Tongue (tissue), 2 donors: ENCODE results near the gene ELK3. TPM values are rescaled to one million over a fixed set of nuclear protein-coding genes. Genes with fewer than 3 reads are reported as not detected.

ENCODE experiments used
- DNase-seq: peaks from one replicate; pipeline ENCODE4 v3.0.0-alpha.2; 2015
- total RNA-seq: library from RNA; depleted of rRNA; stranded (reverse); fragments of >200 nt; gene quantifications from one replicate; pipeline ENCODE4 v1.2.3, GENCODE V29; 2014

ELK3 gene
- total RNA-seq, 1 donor from 2014 or later, result 34.3 TPM

DNA sequence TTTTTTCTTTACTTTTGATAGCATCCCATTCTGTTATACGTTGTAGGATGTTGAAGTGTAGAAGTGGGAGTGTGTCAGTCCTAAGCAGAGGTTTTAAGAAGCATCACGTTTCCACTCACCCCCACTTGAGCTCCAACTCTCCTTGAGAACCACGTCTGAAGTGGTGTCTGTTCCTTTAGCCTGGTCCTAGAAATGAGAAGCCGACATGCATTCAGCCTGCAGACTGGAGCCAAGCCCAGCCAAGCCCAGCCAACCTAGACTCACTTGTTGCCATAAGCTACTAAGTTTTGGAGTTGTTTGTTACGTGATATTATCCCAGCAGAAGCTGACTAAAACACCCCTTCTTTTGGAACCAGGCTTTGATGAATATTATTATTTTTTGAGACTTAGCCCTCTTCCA lies 4.4 kb upstream of the ELK3 start:
- DNase-seq, result no peak

DNA sequence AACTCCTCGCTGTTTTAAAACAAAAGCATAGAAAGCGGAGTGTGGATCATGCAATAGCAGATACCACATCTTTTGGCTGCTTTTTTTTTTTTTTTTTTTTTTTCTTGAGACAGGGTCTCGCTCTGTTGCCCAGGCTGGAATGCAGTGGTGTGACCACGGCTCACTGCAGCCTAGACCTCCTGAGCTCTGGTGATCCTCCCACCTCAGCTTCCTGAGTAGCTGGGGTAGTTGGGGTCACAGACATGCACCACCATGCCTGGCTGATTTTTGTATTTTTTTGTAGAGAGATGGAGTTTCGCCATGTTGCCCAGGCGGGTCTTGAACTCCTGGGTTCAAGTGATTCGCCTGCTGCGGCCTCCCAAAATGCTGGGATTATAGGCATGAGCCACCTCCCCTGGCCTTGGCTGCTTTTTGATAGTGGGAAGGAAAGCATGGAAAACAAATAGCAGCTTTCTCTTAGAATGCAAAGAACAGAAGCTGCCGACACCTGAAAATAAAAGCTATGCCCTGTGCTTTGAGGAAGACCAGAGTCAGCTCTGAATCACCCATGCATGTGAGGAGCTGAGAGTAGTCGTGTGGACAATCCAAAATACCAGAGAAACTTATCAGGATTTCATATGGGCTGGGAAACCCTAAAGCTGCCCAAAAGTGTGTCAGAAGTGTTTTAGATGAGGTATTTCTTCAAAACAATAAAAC lies 3.6 kb upstream of the ELK3 start:
- DNase-seq, result no peak

DNA sequence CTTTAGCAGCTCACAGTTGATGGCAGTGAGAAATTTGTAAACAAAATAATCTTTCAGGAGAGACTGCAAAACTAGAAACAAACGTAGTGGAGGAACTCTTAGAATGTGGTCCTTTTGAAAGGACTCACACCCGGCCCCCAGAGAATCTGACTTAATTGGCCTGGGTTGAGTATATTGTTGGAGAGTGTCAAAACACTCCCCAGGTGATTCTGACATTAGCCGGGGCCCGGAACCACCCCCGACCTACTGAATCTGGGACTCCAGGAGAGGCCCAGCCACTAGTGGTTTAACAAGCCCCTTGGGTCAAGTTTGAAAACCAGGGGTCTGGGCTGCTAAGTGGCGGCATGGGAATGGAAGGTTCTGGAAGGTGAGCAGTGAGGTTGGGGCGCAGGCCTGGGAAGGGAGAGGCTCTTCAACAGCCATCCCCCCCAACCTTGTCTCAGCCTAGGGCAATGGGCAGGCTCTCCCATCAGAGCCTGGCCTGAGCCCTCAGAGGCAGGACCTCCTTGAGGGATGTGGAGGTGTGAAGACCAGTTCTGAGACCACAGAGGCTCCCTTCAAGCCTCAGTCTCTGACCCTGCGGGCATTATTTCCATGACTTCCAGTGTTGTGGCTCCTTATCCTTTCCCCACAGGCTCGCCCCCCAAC lies 1.1 kb upstream of the ELK3 start:
- DNase-seq, result no peak

DNA sequence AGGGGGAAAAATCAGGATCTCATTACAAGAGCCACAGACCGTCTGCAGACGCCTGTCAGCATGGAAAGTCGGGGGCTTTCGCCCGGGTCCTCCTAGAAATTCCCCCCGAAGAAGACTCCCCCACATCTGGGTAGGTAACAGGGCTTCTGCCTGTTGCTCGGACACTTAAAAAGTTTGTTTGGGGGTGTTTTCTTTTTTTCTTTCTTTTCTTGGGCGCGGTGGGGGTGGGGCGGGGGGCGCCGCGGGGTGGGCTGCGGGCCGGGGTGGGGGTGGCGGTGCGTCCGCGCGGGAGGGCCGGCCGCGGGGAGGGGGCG lies 358 bp downstream of the ELK3 start:
- DNase-seq, result no peak

DNA sequence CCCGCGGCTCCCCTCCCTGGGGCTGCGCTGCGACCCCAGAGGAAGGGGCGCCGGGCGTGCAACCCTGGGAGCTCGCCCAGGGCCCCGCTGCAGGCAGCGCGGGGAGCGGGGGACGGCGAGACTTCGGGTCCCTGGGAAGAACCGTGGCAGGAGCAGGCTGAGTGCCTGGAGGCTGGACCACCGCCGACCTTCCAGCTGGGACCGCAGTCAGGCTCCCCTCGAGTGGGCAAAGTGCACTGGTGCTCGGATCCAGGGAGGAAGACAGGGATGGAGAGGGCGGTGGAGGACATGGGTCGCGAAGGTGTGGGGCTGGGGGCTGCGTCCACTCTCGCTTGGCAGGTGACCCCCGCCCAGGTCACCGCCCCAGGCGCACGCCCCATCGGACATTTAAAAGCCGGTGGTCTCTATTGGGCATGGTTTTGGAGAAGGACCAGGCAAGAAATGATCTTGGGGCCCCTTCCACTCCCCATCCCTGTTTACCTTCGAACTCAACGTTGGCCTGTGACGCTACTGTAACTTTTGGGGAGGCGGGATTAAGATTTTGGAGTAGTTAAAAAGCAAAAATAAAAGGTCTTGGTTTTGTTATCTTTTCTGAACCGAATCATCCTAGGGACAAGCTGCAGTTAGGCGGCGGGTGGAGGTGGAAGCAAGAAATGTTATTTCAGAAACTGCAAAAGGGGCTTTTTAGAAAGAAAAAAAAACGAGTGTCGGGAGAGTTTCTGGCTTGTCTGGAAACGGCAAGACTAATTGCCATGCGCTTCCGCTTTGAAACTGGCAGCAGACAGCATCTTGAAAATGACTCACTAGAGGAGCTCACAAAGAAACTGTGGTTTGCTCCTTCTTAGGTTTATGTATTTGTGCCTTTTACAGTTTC lies 1.0 kb downstream of the ELK3 start:
- peak; percentile 79 for DNase-seq

DNA sequence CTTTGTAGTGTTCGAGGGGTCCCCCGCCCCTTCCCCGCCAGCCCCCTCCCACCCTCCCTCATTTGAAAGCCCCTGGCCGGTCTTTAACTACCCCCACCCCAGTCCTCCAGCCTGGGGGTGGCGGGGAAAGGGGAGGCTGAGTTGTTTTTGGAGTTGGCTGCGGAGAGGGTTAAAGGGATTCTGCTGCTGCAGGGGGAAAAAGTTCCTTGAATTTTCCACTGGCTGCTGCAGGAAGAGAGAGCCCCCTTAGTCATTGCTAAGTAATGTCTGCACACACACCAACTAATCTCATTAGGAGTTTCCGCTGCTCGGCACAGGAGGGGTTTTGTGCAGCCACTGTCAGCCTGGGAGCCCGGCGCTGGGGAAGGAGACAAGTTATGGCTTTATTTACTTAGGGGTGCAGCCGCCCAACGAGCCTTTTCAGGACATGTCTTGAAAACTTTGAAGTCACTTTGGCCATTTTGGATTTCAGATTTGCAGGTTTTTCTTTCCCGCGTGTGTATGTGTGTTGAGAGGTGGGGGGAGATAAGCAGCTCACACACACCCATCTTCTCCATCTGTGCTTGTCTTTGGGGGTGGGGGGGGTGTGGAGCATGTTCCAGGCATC lies 1.8 kb downstream of the ELK3 start:
- DNase-seq, result peak; percentile 70

DNA sequence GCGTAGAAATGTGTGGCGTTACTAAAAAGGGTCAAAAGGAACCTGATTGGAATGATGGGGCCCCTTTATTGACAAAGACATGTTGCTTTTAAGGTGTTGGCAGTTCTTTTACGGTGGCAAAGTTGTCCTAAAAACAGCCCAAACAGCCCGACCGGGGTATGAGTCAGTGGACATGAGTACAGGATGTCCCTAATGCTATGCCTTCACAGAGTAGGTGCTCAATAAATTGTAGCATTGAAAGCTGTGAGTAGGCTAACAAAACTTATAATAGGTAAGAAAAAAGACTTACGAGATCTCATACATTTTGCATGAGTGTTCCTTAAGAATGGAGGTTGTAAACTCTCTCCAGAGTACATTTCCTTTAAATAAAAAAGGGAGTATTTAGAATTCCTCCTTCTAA lies 2.6 kb downstream of the ELK3 start:
- no peak for DNase-seq

DNA sequence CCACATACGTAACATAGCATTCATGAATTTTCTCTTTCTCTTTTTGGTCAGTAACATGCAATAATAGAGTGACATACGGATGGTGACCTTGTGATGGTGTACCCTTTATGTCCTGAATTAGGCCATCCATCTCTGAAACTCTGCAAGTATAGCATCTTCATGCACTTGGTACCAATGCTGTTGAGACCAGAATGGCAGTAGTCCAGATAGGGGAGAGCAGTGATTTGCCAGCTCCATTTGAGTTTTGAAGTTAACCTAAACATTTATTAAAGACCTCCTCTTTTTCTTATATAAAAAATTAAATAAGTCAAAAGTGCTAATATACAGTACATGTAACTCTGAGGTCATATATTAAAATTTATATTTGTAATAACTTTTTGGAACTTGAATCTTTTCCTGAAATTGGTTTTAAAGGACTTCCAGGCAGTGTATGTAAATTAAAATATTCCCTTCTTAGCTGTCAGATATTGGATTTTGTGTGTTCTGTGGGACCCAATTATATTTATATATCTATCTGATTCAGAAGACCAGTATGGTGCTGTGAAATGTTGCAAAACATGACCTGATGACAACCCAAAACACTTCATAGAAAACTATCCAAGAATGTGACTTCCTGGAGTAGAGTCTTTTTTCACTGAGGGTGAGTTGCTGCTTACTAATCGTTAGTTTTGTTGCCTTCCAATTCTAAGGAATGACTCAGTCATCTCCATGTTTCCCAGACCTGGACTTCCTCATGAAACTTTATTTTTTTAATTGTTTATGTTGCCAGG lies 3.5 kb downstream of the ELK3 start:
- no peak for DNase-seq

DNA sequence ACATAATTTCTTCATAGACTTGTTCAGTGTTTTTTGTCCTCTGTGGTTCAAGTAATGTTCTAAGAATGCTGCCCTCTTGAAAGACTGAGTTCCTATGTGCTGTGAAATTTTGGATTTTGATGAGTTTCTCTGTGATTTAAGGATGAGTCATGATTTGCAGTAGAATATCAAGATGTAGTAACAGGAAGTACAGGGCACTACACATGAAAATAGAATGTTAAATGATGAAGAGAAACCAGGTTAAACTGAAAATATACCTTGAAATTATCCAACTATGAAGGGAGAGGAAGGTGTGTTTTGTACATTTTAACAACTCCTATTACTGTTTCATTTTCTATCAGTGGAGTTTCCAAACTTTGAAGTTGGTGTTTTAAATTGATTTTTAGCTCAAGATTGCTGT lies 4.8 kb downstream of the ELK3 start:
- no peak for DNase-seq

DNA sequence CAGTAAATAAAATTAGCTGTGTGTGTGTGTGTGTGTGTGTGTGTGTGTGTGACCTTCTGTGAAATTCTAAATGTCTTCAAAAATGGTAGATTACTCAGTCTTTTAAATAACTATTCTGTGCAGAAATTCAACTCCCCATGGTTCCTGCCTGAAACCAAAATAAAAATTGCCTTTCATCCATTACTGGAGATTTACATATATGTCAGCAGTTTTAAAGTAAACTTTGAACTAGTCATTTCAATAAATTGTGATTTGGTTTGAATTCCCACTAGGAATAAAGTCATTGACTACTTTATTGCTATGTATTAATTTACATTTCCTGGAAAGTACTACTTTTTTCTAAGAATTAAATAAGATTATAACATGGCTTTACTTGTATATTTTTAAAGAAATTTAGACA lies 5.3 kb downstream of the ELK3 start:
- no peak for DNase-seq

DNA sequence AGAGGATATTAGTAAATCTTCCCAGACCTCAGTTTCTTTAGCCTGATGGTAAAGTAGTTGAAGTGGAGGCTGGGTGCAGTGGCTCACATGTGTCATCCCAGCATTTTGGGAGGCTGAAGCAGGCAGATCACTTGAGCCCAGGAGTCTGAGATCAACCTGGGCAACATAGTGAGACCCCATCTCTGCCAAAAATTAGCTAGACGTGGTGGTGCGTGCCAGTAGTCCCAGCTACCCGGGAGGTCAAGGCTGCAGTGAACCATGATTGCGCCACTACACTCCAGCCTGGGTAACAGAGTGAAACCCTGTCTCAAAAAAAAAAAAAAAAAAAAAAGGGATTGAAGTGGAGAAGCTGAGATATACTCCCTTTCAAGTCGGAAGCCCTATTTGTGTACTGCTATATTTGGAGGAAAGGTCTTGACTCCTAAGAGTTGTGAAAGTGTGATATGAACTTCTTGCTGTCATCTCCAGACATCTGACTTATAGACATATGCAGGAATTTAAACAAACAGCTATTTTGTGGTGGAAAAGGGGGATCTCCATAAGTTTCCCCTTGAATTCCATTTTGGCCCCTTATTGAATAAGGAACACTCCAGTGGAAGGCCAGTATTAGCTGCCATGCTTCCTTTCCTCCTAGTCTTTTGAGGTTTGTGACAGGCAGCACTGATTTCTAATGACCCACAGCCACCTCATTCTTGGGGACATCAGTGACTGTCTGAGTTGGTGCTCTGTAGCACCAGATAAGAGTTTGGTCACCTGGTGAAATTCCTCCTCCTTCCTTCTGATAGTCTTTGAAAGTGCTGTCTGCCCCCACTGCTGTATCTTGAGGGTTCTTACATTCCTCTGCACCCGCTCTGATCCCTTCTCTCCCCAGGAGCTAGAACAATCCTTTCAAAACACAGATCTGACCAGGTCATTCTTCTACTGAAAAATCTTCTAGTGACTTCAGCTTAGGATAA lies 7.4 kb downstream of the ELK3 start:
- DNase-seq, result no peak

DNA sequence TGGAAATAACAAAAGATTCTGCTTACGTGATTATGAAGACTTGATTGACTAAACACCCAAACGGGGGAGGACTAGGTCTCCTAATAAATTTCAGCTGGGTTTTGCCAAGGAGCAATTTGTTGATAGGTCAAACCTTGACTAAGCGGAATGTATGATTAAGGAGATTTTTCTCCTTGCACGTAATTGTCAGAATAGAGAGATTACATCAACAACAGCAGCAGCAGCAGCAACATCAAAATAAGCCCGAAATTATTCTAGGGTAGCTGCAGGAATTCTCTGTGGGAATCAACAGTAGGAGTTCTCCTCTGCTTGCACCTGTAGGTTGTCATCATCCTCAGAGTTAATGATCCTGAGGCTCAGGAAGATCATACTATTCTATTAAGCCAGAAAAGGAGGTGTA lies 10.2 kb downstream of the ELK3 start:
- no peak for DNase-seq

DNA sequence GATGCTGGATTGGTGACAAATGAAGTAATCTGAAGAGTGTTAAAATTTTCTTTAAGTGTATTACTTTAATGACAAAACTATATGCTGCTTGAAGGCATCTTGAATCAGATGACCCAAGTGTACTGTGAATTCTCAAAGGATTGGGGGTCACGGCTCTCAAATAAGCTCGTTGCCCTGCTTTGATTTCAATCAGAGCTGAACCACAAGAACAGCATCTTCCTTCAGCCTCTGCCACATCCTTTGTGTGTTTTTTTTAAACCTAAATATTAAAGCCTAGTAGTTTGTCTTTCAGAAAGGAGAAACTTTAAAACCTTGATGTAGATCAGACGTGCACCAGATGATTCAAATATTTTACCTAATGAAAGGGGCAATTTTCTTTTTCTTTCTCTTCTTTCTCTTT lies 11.7 kb downstream of the ELK3 start:
- DNase-seq, result no peak

DNA sequence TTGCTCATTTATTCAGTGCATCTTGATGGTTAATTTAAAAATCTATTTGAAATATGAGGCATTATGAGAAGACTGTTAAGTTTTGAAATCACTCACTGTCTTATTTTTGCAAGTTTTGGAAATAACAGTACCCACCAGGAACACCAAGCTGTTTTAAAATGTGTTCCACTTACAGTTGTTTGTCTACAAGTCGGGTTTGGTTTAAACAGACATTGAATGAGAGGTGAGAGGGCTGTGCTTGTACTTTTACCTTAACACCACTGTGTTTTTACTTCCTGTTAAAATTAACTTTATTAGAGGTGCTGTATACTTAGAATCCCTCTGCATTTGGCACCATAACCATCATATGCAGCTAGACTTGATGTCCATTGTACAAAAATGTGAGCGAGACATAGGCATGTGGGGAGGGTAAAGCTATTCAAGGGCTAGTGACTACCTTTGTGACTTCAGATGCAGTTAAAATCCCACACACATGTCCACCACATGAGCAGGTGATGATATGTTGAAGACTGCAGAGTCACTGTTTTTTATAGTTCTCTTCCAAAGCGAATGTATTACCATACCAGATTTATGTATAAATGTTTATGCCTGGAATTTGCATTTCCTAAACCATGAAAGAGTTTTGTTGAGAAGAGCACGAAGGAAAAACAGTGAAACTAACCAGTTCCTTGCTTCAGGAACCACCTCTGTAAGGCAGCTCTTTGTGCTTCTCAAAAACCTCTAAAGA lies 12.9 kb downstream of the ELK3 start:
- DNase-seq, result no peak

DNA sequence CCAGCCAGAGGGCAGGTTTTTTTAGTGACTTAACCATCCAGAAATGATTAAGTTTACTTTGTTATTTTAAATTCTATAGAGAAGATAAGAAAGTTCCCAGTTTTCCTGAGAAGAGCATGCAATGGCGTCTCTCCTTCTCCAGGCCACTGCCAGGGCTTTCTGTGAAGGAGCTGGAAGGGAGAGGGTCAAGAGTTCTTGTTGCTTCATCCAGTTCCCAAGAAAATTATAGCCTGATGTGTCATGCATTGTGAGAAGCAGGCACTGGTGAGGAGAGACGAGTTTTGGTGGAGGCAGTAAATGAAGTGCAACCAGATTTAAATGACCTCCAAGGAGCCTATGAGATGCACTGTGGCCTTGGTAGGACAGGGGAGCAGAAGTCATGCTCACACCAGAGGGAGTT lies 14.2 kb downstream of the ELK3 start:
- DNase-seq, result no peak

DNA sequence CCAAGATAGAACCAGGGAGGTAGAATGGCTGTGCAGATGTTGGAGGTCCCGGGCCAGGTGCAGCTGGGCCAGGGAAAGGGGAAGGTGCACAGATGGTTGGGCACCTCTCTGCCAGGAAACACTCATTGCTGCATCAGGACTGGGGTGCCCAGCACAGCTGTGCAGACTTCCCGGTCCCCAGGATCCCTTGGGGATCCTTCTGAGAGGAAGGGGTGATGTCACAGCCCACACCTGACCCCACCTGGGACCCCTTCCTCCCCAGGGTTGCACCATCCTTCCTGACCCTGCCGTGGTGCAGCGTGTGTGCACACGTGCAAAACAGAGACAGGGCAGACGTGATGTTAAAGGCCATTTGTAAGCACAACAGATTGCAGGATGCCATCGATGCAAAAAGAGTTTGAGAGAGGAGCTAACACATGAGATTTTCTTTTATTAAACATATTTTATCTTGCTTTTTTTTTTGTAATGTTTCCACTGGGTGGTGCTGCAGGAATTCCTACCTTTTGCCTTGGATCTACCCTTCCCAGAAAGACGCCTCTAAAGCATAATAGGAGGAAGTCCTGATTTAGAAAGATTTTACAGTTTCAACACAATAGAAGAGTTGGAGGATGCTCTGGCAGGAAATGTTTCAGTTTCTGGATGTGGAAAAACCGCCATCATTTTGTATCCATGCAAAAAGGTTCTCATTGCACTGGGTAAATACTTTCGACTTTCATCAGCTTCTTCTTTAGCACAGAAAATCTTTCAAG lies 14.8 kb downstream of the ELK3 start:
- DNase-seq, result peak; percentile 56

DNA sequence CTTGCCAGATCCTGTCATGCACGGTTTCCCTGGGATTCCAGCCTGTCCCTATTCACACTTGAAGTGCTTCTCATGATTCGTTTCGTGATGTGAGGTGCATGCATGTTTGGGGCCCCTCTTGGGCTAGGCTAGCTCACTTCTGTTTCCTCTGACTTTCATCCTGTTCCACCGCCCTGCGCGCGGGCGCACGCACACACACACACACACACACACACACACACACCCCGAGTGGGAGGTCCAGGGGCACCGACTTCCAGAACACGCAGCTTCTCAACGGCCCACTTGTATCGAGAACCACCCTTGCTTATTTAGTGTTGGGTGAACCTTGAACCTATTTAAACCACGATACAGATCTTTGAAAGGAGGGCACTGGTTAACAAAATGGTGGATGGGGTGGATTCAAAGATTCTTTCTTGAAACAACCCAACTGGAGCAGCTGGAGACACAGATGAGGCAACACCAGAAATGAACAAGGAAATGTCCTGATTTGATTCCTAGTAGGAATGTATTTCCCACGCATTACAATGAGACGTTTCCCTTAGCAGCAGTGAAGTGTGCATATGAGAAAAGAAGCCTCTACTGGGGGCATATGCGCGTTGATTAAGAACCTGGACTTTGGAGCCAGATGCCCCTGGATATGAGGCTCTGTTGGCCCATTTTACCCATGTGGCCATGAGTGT lies 16.3 kb downstream of the ELK3 start:
- DNase-seq, result no peak

DNA sequence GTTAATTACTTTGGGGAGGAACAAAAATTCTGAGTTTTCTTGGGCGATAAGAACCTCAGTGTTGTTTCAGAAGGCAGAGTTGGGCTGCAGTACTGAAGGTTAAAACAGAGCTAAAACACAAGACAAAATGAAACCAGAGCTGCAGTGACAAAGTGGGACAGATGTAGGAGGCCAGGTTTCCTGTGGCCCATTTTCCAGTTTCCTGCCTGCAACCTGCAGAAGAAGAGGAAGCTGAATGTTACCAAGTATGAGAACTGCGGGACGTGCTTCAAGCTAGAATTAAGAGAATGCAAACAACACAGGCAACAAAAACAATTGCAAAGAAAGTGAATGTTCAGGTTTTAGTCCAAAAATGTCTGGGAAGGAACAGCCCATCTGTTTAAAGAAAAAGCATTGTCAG lies 17.8 kb downstream of the ELK3 start:
- peak; percentile 37 for DNase-seq
